ENCODE data around the gene ARL8B.
"Not testable (repeated sequence)": the region's sequence is repeated elsewhere in the genome, so short reads cannot be mapped to it uniquely, and the experiment has no call there.

ARL8B gene

GRCh38 chr3:5122030-5122740 lies at the start of gene ARL8B:
Gene ARL8B (plus strand): TSS chr3:5122292. CDS start chr3:5122466, 174 bp downstream.
- peak; percentile 89 for DNase-seq (ENCODE audit: low spot score)

DNA sequence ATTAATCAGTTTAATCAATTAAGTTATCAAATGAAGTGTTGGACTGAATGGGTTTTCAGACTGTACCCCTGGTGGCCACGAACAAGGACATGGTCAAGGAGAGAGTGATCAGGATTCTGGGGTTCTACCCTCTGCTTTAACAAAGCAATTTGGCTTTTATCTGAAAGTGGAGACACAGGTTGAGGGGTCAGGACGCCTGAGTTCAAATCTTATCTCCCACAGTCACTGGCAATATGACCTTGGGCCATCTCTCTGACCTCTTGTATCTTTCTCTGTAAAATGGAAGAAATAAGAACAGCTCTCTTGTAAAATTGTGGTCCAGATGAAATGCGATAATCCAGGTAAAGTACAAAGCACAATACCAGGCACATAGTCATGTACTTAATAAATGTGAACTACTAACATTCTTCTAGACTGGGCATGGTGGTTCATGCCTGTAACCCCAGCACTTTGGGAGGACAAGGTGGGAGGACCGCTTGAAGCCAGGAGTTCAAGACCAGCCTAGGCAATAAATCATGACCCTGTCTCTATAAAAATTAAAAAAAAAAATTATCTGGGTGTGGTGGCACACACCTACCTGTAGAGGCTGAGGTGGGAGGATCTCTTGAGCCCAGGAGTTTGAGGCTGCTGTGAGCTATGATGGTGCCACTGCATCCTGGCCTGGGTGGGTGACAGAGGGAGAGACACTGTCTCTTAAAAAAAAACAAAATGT lies 48.6 kb upstream of the ARL8B start:
- no peak for DNase-seq (ENCODE audit: low spot score)

DNA sequence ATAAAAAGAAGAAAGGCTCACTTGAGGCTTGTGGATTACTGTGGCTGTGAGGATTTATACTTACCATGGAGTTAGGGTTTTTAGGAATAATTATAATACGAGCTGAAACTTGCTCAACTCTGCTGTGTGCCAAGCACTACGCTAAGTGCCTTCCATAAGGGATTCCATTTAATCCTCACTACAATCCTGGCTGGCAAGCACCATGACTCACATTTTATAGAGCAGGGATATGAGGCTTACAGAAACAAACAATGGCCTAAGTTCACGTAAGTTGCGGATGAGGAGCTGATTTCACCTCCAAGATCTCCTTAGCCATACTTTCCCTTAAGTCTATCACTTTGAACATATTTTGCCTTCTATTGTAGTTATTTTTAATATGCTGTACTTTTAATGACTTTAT lies 43.9 kb upstream of the ARL8B start:
- no peak for DNase-seq (ENCODE audit: low spot score)

DNA sequence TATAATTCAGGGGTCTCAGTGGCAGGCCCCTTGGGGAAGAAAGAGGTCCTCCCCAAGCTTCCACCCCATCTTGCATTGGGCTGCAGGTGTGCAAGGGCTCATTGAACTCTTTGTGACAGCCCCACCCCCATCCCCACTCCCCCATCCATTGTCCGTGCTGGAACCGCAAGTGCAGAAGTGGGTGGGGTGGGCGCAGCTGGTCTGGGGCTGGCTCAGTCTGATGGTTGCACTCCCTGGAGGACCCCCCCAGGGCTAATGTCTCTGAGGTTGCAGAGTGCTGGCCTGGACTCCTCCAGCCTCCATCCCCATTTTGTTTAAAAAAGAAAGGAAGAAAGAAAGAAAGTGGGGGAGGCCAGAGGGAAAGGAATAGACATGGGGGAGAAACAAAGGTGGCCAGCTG lies 42.3 kb upstream of the ARL8B start:
- no peak for DNase-seq (ENCODE audit: low spot score)

- no peak for DNase-seq (ENCODE audit: low spot score)
Observed at GRCh38 chr3:5080779-5081550, 41.1 kb upstream of the ARL8B start.

GRCh38 chr3:5081973-5082788 lies 39.9 kb upstream of the ARL8B start:
- not testable (repeated sequence) for DNase-seq (ENCODE audit: low spot score)

- no peak for DNase-seq (ENCODE audit: low spot score)
Observed at GRCh38 chr3:5082789-5083115, 39.3 kb upstream of the ARL8B start.

GRCh38 chr3:5084224-5084623 lies 37.9 kb upstream of the ARL8B start:
- no peak for DNase-seq (ENCODE audit: low spot score)

GRCh38 chr3:5086708-5087107 lies 35.4 kb upstream of the ARL8B start:
- DNase-seq (ENCODE audit: low spot score), result no peak

GRCh38 chr3:5087209-5087608 lies 34.9 kb upstream of the ARL8B start:
- DNase-seq (ENCODE audit: low spot score), result no peak

DNA sequence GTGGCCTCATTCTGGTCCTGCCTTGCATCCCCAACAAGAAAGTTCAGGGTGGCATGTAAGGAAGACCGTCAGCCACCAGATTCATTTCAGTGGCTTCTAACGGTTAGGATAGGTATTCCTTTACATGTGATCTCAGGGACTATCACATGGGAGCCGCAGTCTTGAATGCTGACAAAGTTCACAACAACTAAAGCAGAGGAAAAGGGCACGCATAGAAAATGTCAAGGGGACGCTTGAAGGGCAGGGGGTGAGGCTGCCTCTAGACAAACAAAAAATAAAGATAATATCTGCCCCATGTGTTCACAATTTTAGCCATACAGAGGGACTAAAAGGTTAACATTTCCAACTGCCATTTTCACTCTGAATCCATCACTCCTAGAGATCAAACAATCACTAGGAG lies 31.9 kb upstream of the ARL8B start:
- DNase-seq (ENCODE audit: low spot score), result no peak

GRCh38 chr3:5092018-5092417 lies 30.1 kb upstream of the ARL8B start:
- DNase-seq (ENCODE audit: low spot score), result no peak

DNA sequence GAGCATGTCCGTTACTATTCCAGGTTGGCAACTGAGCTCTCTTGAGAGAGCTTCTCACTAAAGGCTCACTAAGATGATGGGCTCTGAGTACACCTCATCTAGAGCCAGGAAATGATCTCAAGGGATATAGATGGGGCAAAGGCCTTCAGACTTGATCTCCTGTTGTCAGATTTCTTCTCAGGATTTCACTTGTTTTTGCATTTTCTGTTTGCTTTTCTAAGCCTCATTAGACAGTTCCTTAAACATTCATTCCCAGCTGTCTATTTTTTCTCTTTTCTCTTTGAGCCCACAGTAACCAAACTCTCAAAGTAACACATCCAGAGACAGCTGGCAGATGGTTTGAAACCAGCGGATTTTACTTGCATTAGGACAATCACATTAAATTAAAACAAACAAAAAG lies 28.4 kb upstream of the ARL8B start:
- DNase-seq (ENCODE audit: low spot score), result no peak

GRCh38 chr3:5095886-5096285 lies 26.2 kb upstream of the ARL8B start:
- no peak for DNase-seq (ENCODE audit: low spot score)

DNA sequence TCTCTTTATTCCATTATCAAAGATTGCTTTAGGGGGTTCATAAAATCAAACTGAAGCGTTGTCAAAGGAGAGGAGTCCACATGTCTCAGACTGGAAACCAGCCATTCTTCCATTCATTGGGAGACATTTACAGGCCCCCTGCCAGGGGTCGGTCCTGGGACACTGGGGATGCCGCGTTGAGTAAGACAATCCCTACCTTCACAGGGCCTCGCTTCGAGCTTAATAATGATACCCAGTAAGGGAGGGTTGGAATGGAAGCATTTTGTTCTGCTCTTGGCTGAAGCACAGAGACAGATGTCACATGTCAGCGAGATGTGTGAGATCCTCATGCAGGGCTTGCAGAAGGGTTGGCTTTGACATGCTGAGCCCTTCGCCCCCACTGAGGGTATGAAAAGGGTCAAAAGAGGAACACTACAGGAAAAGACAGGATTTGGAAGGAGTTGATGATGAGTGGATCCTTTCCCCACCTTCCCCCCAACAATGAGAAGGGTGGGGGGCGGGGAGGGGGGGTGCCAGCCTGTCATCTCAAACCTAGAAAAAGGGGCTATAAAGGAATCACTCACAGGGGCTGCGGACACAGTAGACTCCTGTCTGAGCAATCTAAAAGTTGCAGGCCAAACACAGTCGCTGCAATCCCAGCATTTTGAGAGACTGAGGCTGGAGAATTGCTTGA lies 25.6 kb upstream of the ARL8B start:
- no peak for DNase-seq (ENCODE audit: low spot score)

DNA sequence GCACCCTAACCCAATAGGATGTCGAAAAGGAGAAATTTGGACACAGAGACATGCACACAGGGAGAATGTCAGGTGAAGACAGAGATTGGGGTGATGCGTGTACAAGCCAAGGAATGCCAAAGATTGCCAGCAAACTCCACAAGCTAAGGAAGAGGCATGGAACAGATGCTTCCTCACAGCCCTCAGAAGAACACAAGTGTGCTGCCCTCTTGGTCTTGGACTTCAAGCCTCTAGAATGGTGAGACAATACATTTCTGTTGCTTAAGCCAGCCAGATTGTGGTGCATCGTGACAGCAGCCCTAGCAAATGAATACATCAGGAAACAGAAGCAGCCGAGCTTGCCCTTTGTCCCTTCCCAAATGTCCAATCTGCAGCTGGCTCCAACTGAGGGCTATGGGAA lies 23.7 kb upstream of the ARL8B start:
- DNase-seq (ENCODE audit: low spot score), result no peak

DNA sequence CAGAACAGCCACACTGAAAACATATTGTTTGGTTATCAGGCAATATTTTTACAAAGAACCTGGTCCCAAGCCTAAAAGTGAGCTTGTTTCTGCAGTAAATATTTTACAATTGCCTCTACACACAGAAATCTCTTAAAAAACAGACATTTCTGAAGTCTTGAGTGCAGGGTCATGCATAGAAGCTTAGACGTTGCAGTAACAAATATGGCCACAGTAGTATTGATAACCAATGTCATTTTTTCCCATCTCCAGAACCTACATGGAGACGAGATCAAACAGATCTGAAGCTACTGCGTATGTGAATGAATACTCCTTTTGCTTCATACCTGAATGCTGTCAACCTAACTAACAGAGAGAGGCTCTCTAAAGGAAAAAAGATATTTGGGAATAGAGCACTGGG lies 19.6 kb upstream of the ARL8B start:
- no peak for DNase-seq (ENCODE audit: low spot score)

DNA sequence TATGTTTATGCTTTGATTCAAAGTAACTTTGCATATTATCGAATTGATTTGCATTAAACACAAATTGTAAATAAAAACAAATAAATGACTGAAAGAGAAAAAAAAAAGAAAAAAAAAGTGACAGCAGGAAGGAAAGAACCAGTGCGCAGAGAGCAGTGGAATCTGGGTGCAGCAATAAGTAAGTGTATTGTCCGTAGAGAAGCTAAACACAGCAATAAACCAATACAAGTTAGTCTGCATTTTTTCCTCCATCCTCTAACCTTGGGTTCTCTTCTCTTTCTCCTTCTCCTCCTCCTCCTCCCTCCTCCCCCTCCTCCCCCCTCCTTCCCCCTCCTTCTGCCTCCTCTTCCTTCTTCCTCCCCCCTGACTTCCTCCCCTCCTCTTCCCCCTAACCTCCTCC lies 18.3 kb upstream of the ARL8B start:
- no peak for DNase-seq (ENCODE audit: low spot score)

DNA sequence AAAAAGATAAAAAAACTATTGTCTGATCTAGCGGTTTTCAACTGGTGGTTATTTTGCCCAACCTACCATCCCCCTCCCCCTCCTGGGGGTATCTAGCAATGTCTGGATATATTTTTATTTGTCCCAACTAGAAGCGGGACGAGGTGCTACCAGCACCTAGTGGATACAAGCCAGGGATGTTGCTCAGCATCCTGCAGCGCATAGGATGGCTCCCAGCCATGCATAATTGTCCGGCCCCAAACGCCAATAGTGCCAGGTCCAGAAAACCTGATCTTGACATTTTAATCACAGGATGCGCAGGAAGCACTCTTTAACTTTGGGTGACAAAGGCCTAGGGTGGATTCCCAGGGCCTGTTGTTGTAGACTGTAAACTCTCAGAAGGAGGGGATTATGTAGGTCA lies 17.0 kb upstream of the ARL8B start:
- DNase-seq (ENCODE audit: low spot score), result no peak

- DNase-seq (ENCODE audit: low spot score), result not testable (repeated sequence)
Observed at GRCh38 chr3:5106371-5106770, 15.7 kb upstream of the ARL8B start.

DNA sequence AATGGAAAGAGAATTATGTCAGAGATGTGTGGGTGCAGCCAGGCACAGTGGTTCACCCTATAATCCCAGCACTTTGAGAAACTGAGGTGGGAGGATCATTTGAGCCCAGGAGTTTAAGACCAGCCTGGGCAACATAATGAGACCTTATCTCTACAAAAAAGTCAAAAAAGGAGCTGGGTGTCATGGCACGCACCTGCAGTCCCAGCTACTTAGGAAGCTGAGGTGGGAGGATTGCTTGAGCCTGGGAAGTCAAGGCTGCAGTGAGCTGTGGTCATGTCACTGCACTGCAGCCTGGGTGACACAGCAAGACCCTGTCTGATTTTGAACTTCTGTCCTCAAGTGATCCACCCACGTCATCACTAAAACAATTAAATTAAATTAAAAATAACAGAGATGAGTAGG lies 15.2 kb upstream of the ARL8B start:
- not testable (repeated sequence) for DNase-seq (ENCODE audit: low spot score)

DNA sequence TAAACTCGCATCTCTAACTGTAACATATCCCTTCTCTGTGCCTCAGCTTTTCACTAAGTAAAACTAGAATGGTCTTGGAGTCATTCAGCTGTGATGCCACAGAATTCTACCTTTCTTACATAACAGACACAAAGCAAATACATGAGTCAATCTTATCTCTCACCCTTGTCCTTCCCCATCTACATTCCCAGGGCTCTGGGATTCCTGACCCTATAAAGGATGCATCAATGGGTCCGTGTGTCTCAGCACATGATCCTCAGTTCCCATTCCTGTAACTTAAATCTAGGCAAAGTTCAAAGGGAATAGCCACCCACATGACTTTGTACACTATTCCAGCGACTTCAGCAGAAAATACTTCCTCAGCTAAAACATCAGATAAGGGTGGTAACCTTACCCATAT lies 11.8 kb upstream of the ARL8B start:
- no peak for DNase-seq (ENCODE audit: low spot score)

All from kidney tubule cell (primary cell).